NB4 (cell line): ENCODE results near the gene BLVRB.
"Not testable (repeated sequence)": the region's sequence is repeated elsewhere in the genome, so short reads cannot be mapped to it uniquely, and the experiment has no call there.

Source experiments
- DNase-seq: peaks from one replicate; pipeline ENCODE4 v3.0.0; 2010; ENCODE audit warnings: low read depth
- H3K4me3 ChIP-seq: one replicate; pipeline ENCODE4 v1.5.1; 2011; ENCODE audit warnings: mild to moderate bottlenecking, low read depth, low read length, moderate library complexity
- MYC ChIP-seq: IDR thresholded peaks from 2 replicates; pipeline ENCODE4 v1.6.1; 2011; ENCODE audit warnings: low read depth, low read length
- POLR2A ChIP-seq: IDR thresholded peaks from 2 replicates; pipeline ENCODE4 v1.6.1; 2011; ENCODE audit warnings: mild to moderate bottlenecking; ENCODE audit not compliant: insufficient read length; ENCODE audit errors: extremely low read depth
- TF ChIP-seq, protein P1 (sequence below): IDR thresholded peaks from 2 replicates; pipeline ENCODE4 v1.6.1; 2011; ENCODE audit warnings: low read depth, low read length
- TF ChIP-seq, protein P2 (sequence below): IDR thresholded peaks from one replicate; pipeline ENCODE4 v1.5.1; 2012; ENCODE audit warnings: low read depth, low read length

Gene BLVRB

DNA sequence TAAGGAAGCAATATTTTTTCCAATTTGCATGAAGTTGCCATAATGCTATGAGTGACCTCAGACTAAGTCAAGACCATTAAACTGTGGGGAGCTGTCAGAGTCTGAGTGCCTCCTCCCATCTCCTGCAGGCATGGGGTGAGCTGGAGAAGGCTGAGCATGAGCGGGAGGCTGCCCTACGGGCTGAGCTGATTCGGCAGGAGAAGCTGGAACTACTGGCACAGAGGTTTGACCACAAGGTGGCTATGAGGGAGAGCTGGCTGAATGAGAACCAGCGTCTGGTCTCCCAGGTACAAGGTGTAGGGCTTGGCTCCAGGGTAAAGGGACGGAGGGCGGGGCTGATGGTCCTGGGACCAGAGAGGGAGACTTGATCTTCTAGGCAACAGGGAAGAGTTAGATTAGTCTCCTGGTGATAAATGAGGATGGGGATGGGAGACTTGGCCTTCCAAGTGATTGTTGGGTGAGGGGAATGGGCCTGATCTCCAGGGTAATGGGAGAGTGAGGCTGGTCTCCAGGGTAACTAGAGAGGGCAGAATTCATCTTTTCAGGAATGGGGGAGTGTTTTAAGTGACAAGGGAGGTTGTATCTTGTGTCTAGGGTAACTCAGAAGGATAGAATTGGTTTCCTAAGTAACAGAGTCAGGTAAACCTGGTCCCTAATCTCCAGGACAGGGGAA, 37.2 kb upstream of the BLVRB start:
- DNase-seq, result no peak
- no peak for TF ChIP-seq MYC
- TF ChIP-seq, protein P1, sequence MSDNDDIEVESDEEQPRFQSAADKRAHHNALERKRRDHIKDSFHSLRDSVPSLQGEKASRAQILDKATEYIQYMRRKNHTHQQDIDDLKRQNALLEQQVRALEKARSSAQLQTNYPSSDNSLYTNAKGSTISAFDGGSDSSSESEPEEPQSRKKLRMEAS, result no peak
- no peak for TF ChIP-seq POLR2A
- TF ChIP-seq, protein P2, sequence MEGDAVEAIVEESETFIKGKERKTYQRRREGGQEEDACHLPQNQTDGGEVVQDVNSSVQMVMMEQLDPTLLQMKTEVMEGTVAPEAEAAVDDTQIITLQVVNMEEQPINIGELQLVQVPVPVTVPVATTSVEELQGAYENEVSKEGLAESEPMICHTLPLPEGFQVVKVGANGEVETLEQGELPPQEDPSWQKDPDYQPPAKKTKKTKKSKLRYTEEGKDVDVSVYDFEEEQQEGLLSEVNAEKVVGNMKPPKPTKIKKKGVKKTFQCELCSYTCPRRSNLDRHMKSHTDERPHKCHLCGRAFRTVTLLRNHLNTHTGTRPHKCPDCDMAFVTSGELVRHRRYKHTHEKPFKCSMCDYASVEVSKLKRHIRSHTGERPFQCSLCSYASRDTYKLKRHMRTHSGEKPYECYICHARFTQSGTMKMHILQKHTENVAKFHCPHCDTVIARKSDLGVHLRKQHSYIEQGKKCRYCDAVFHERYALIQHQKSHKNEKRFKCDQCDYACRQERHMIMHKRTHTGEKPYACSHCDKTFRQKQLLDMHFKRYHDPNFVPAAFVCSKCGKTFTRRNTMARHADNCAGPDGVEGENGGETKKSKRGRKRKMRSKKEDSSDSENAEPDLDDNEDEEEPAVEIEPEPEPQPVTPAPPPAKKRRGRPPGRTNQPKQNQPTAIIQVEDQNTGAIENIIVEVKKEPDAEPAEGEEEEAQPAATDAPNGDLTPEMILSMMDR, result no peak
- no peak overlapping the region for H3K4me3 ChIP-seq

DNA sequence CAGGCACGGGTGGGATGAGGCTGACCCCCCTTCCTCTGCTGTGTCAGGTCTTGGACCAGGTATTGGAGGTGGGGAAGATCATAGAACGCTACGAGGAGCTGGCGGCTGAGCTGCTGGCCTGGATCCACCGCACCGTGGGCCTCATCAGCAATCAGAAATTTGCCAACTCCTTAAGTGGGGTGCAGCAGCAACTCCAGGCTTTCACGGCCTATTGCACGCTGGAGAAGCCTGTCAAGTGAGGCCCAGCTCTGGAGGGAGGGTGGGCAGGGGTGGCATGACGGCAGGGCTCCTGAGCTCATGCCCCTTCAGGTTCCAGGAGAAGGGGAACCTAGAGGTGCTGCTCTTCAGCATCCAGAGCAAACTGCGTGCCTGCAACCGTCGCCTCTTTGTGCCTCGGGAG, 36.5 kb upstream of the BLVRB start:
- DNase-seq, result no peak
- TF ChIP-seq, protein P1, result no peak
- no peak for TF ChIP-seq POLR2A
- TF ChIP-seq, protein P2, result no peak
- TF ChIP-seq MYC, result no peak
- H3K4me3 ChIP-seq, result no peak overlapping the region

DNA sequence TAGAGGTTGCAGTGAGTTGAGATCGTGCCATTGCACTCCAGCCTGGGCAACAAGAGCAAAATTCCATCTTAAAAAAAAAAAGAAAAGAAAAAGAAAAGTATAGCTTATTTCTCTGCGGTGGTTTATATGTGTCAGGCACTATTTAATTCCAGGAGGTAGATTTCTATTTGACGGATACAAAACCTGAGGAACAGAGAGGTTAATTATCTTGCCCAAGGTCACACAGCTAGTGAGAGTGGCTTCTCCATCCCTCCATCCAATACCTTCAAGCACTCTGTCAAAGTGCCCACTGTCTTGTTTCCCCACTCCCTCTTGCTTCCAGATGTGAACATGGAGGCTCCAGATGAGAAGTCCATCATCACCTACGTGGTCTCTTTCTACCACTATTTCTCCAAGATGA, 36.1 kb upstream of the BLVRB start:
- DNase-seq, result no peak
- no peak overlapping the region for H3K4me3 ChIP-seq
- TF ChIP-seq MYC (no peak), POLR2A (no peak)
- TF ChIP-seq, protein P2, result no peak
- TF ChIP-seq, protein P1, result no peak

DNA sequence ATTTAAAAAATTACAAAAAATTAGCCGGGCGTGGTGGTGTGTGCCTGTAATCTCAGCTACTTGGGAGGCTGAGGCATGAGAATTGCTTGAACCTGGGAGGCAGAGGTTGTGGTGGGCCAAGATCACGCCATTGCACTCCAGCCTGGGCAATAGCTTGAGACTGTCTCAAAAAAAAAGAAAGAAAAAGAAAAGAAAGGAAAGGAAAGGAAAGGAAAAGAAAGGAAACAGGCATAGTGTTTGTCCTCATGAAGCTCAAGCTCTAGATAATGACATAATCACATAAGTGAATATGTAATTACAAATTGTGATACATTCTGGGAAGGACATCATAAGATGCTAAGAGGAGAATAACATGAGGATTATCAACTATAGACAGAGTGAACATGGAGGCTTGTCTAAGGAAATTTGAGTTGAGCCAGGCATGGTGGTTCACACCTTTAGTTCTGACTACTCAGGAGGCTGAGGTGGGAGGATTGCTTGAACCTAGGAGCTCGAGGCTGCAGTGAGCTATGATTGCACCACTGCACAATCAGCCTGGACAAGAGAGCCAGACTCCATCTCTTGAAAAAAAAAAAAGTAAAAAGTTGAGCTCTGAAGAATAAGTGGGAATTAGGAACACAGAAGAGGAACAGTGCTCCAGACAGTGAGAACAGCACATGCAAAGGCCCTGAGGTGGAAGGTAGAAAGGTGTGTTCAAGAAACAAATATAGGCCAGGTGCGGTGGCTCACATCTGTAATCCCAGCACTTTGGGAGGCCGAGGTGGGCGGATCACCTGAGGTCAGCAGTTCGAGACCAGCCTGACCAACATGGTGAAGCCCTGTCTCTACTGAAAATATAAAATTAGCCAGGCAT, 35.4 kb upstream of the BLVRB start:
- not testable (repeated sequence) for DNase-seq, H3K4me3 ChIP-seq

DNA sequence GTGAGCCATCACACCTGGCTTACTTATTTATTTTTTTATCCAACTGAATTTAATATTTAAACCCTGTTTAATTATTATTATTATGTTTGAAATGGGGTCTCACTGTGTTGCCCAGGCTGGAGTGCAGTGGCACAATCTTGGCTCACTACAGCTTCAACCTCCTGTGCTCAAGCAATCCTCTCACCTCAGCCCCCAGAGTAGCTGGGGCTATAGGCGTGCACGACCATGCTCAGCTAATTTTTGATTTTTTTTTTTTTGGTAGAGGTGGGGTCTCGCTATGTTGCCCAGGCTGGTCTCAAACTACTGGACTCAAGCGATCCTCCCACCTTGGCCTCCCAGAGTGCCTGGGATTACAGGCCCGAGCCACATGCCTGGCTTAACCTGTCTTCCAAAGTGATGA, 33.8 kb upstream of the BLVRB start:
- no peak for DNase-seq
- TF ChIP-seq POLR2A (no peak), MYC (no peak)
- TF ChIP-seq, protein P1, result no peak
- TF ChIP-seq, protein P2, result no peak
- no peak overlapping the region for H3K4me3 ChIP-seq

DNA sequence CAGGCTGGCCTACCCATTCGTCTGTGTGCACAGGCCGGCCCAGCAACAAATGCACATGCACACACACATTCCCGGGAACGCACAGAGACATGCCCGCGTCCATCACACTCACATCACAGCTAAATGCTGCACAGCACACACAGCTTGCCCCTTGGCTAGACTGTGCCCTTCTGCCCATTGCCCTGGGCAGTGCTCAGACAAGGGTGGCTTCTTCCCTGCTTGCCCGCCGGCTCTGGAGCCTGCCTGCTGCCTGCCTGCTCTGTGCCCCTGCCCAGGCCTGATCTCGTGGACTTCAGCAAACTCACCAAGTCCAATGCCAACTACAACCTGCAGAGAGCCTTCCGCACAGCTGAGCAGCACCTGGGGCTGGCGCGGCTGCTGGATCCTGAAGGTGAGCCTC, 31.7 kb upstream of the BLVRB start:
- no peak for DNase-seq
- H3K4me3 ChIP-seq, result no peak overlapping the region
- TF ChIP-seq MYC (no peak), POLR2A (no peak)
- TF ChIP-seq, protein P2, result no peak
- TF ChIP-seq, protein P1, result no peak
